GDM1 (cell line): ENCODE results near the gene CAMSAP3.
"Not testable (repeated sequence)": the region's sequence is repeated elsewhere in the genome, so short reads cannot be mapped to it uniquely, and the experiment has no call there.

ENCODE experiments used
- DNase-seq: peaks from one replicate; lab custom pipeline; 2025; lab: John Stamatoyannopoulos, UW

Gene CAMSAP3

GRCh38 chr19:7595466-7596133, at the start of gene CAMSAP3:
TSS of gene CAMSAP3 (plus strand) at chr19:7595863. CDS start at chr19:7596003, 140 bp downstream.
- DNase-seq = no peak

- no peak for DNase-seq
These were observed 49.8 kb upstream of the CAMSAP3 start for GRCh38 chr19:7545904-7546303.

- DNase-seq = no peak
These were observed 48.5 kb upstream of the CAMSAP3 start for GRCh38 chr19:7547159-7547558.

GRCh38 chr19:7549429-7550148, 46.1 kb upstream of the CAMSAP3 start:
- DNase-seq = no peak

GRCh38 chr19:7550169-7550770, 45.4 kb upstream of the CAMSAP3 start:
- no peak for DNase-seq

GRCh38 chr19:7550987-7551761, 44.5 kb upstream of the CAMSAP3 start:
- no peak for DNase-seq

- DNase-seq = no peak
These were observed 42.9 kb upstream of the CAMSAP3 start for GRCh38 chr19:7552781-7553180.

GRCh38 chr19:7554565-7554964, 41.1 kb upstream of the CAMSAP3 start:
- no peak for DNase-seq

- no peak for DNase-seq
These were observed 40.4 kb upstream of the CAMSAP3 start for GRCh38 chr19:7554990-7555864.

- DNase-seq = no peak
These were observed 38.9 kb upstream of the CAMSAP3 start for GRCh38 chr19:7556696-7557315.

GRCh38 chr19:7558667-7559066, 37.0 kb upstream of the CAMSAP3 start:
- no peak for DNase-seq

GRCh38 chr19:7559102-7559501, 36.6 kb upstream of the CAMSAP3 start:
- no peak for DNase-seq

GRCh38 chr19:7560255-7560654, 35.4 kb upstream of the CAMSAP3 start:
- no peak for DNase-seq

- DNase-seq = no peak
These were observed 34.3 kb upstream of the CAMSAP3 start for GRCh38 chr19:7561325-7561724.

GRCh38 chr19:7562646-7563393, 32.8 kb upstream of the CAMSAP3 start:
- no peak for DNase-seq

- no peak for DNase-seq
These were observed 30.8 kb upstream of the CAMSAP3 start for GRCh38 chr19:7564866-7565265.

GRCh38 chr19:7565332-7565731, 30.3 kb upstream of the CAMSAP3 start:
- no peak for DNase-seq

- DNase-seq = no peak
These were observed 24.9 kb upstream of the CAMSAP3 start for GRCh38 chr19:7570761-7571160.

GRCh38 chr19:7575434-7576040, 20.1 kb upstream of the CAMSAP3 start:
- no peak for DNase-seq

- DNase-seq = not testable (repeated sequence)
These were observed 18.2 kb upstream of the CAMSAP3 start for GRCh38 chr19:7577422-7577821.
